CD4-positive, alpha-beta T cell (primary cell): ENCODE results near the gene FAM53B. TPM values are rescaled to one million over a fixed set of nuclear protein-coding genes. Genes with fewer than 3 reads are reported as not detected.

ENCODE experiments used
- ATAC-seq: fragments of 200-7000 bp; cut with Tn5 transposase; one replicate; pipeline ENCODE4 v1.10.0; 2022; ENCODE audit warnings: mild to moderate bottlenecking; ENCODE audit not compliant: poor library complexity
- CTCF ChIA-PET: fragments of 350-600 bp; sonication (Branson Sonifier 250); formaldehyde crosslinking; loops from one replicate; lab custom pipeline; 2021; ENCODE audit warnings: antibody characterized with exemption, inconsistent platforms; lab: Charles Lee
- POLR2A ChIA-PET: fragments of 350-600 bp; sonication (Branson Sonifier 250); formaldehyde crosslinking; loops from one replicate; lab custom pipeline; 2021; ENCODE audit warnings: antibody characterized with exemption, inconsistent platforms; lab: Charles Lee
- DNase-seq, 14 experiments: peaks; one replicate each; pipeline ENCODE4 v3.0.0-alpha.2; 2013 to 2020; ENCODE audit warnings: mixed read lengths in 2 of 14
- H3K27ac ChIP-seq, 2 donors: one replicate each; pipeline versions ENCODE4 v1.5.1 to v1.7.0; 2013; ENCODE audit warnings: low read length in 2 of 2, low read depth in 1 of 2, mild to moderate bottlenecking in 1 of 2
- H3K27me3 ChIP-seq, 2 experiments: 1 replicate in 1 of 2; 2 replicates in 1 of 2; pipeline versions ENCODE4 v1.6.1 to v1.7.0; 2013; ENCODE audit warnings: low read length in 2 of 2, control low read depth in 1 of 2, mild to moderate bottlenecking in 1 of 2, moderate library complexity in 1 of 2; ENCODE audit not compliant: insufficient read depth in 2 of 2, control insufficient read depth in 1 of 2
- H3K36me3 ChIP-seq: one replicate; pipeline ENCODE4 v1.6.1; 2013; ENCODE audit warnings: low read length, control low read depth; ENCODE audit not compliant: insufficient read depth
- H3K4me1 ChIP-seq: one replicate; pipeline ENCODE4 v1.6.1; 2013; ENCODE audit warnings: low read length, control low read depth; ENCODE audit not compliant: insufficient read depth
- H3K4me3 ChIP-seq: one replicate; pipeline ENCODE4 v1.5.1; 2013; ENCODE audit warnings: mild to moderate bottlenecking, low read length, moderate library complexity
- H3K9me3 ChIP-seq, 2 experiments: 1 replicate in 1 of 2; 2 replicates in 1 of 2; pipeline versions ENCODE4 v1.6.1 to v1.7.0; 2013; ENCODE audit warnings: low read length in 2 of 2, mild to moderate bottlenecking in 2 of 2, control low read depth in 1 of 2, moderate library complexity in 1 of 2; ENCODE audit not compliant: control insufficient read depth in 1 of 2, insufficient read depth in 1 of 2
- H3K27ac Mint-ChIP-seq: one replicate; pipeline ENCODE4 v1.8.0; 2020; ENCODE audit warnings: mixed read lengths
- H3K27me3 Mint-ChIP-seq: one replicate; pipeline ENCODE4 v1.8.0; 2021; ENCODE audit warnings: mixed read lengths
- H3K36me3 Mint-ChIP-seq: one replicate; pipeline ENCODE4 v1.8.0; 2021; ENCODE audit warnings: low read depth, mixed read lengths
- H3K4me1 Mint-ChIP-seq: one replicate; pipeline ENCODE4 v1.8.0; 2021; ENCODE audit warnings: low read depth, mixed read lengths
- H3K4me3 Mint-ChIP-seq: one replicate; pipeline ENCODE4 v1.8.0; 2020; ENCODE audit warnings: mild to moderate bottlenecking, mixed read lengths
- H3K9me3 Mint-ChIP-seq: one replicate; pipeline ENCODE4 v1.8.0; 2020; ENCODE audit warnings: mixed read lengths
- intact Hi-C, 2 experiments: fragments of 100-400 bp; cut with DNase I in 1 of 2; cut with micrococcal nuclease in 1 of 2; formaldehyde crosslinking; loops; one replicate each; pipeline versions ENCODE4 v1.15.1 to v1.9.0; 2023 to 2025; cut with DNase I, micrococcal nuclease
- total RNA-seq, 174 experiments: library from RNA in 2 of 174; stranded (reverse) in 2 of 174; gene quantifications; one replicate each; pipeline ENCODE4 v1.2.3 and lab custom pipeline; 2021 to 2026
- TF ChIP-seq, protein P1 (sequence below): fragments of 200-600 bp; IDR thresholded peaks from one replicate; pipeline ENCODE4 v1.8.0; 2022; ENCODE audit warnings: antibody characterized with exemption, mild to moderate bottlenecking

The FAM53B gene
- total RNA-seq, 2 experiments from 2014 or later = 32.9 to 33.6 TPM

DNA sequence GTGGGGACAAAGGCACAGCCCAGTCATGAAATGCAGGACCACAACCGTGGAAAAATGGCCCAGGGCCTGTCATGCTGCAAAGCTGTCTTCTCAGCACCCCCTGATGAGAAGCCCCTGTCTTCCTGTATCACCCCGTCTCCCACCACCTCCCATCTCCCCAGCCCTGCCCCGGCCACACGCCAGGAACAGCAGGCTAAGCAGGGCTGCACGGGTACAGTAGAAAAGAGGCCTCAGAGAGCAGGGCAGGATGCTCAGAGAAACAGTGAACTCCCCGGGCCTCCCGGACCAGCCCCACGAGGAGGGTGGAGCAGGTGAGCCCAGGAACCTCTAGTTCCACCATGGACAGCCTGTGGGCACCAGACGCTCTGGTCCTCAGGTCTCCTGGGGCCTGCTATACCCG is 77.7 kb downstream of the FAM53B start:
- Histone ChIP-seq H3K36me3 (peaks cover 48% of the 10 kb centered on the region), H3K27me3 (no peaks in the 10 kb centered on the region), H3K4me3 (no peak overlapping the region), H3K9me3 (no peaks in the 10 kb centered on the region), H3K4me1 (peaks cover 96% of the 10 kb centered on the region), H3K27ac (peak overlapping the region in 1 of 2 donors; percentile 22)
- DNase-seq (no peak), ATAC-seq (no peak)
- ChIA-PET POLR2A (interaction anchor here (1.2 kb wide), 1 partner anchor 12 kb away, joined by 5 read pairs; no protein-coding TSS in a partner anchor), CTCF (no interaction called here)
- peaks cover 63% of the 10 kb centered on the region for H3K4me1 Mint-ChIP-seq
- H3K27me3 Mint-ChIP-seq = no peaks in the 10 kb centered on the region
- no peak overlapping the region for H3K4me3 Mint-ChIP-seq
- peak overlapping the region; percentile 78 for H3K27ac Mint-ChIP-seq
- intact Hi-C loops = no loop called here
- peaks cover 13% of the 10 kb centered on the region for H3K36me3 Mint-ChIP-seq
- no peaks in the 10 kb centered on the region for H3K9me3 Mint-ChIP-seq
- TF ChIP-seq, protein P1, sequence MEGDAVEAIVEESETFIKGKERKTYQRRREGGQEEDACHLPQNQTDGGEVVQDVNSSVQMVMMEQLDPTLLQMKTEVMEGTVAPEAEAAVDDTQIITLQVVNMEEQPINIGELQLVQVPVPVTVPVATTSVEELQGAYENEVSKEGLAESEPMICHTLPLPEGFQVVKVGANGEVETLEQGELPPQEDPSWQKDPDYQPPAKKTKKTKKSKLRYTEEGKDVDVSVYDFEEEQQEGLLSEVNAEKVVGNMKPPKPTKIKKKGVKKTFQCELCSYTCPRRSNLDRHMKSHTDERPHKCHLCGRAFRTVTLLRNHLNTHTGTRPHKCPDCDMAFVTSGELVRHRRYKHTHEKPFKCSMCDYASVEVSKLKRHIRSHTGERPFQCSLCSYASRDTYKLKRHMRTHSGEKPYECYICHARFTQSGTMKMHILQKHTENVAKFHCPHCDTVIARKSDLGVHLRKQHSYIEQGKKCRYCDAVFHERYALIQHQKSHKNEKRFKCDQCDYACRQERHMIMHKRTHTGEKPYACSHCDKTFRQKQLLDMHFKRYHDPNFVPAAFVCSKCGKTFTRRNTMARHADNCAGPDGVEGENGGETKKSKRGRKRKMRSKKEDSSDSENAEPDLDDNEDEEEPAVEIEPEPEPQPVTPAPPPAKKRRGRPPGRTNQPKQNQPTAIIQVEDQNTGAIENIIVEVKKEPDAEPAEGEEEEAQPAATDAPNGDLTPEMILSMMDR = no peak

- H3K4me1 ChIP-seq = peaks cover 96% of the 10 kb centered on the region
- POLR2A ChIA-PET = interaction anchor here (1.2 kb wide), 1 partner anchor 13 kb away, joined by 5 read pairs; no protein-coding TSS in a partner anchor
- intact Hi-C loops = no loop called here
These were observed 78.2 kb downstream of the FAM53B start for GRCh38 chr10:124665980-124666379.

DNA sequence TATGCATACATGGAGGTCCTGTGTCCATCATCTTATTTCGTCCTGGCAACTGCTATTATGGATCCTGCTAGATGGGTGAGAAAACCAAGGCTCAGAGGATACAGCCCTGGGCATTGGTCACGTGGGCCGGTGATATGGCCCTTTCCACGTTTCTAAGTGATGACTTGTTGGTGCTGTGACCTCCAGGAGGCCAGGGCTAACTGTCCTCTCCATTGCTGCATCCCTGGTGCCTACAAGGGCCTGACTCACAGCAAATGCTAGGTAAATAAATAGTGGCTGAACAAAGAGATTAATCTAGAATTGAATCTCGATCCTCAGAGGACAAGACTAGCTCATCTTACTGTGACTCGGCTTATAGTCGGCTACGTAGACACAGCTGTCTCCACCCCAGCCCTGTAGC is 78.6 kb downstream of the FAM53B start:
- no peaks in the 10 kb centered on the region for H3K9me3 Mint-ChIP-seq
- TF ChIP-seq, protein P1 = no peak

More at GRCh38 chr10:124665980-124666379, 78.2 kb downstream of the FAM53B start:
- Histone ChIP-seq H3K9me3 (no peaks in the 10 kb centered on the region), H3K4me3 (no peak overlapping the region), H3K27me3 (no peaks in the 10 kb centered on the region), H3K27ac (peak overlapping the region in 1 of 2 donors; percentile 22), H3K36me3 (peaks cover 48% of the 10 kb centered on the region)
- H3K36me3 Mint-ChIP-seq = peaks cover 13% of the 10 kb centered on the region
- ATAC-seq (no peak), DNase-seq (no peak)
- CTCF ChIA-PET = no interaction called here
- no peaks in the 10 kb centered on the region for H3K27me3 Mint-ChIP-seq
- no peak overlapping the region for H3K27ac Mint-ChIP-seq
- peaks cover 61% of the 10 kb centered on the region for H3K4me1 Mint-ChIP-seq
- TF ChIP-seq, protein P1 = no peak
- no peaks in the 10 kb centered on the region for H3K9me3 Mint-ChIP-seq
- no peak overlapping the region for H3K4me3 Mint-ChIP-seq

More for the DNA sequence above, 78.6 kb downstream of the FAM53B start:
- peaks cover 48% of the 10 kb centered on the region for H3K36me3 ChIP-seq
- no peak overlapping the region for H3K4me3 ChIP-seq
- intact Hi-C loops = no loop called here
- no peaks in the 10 kb centered on the region for H3K27me3 Mint-ChIP-seq
- H3K27ac Mint-ChIP-seq = peak overlapping the region; percentile 59
- ATAC-seq (no peak), DNase-seq (no peak)
- POLR2A ChIA-PET = interaction anchor here (1.2 kb wide), 1 partner anchor 13 kb away, joined by 5 read pairs; no protein-coding TSS in a partner anchor
- peaks cover 61% of the 10 kb centered on the region for H3K4me1 Mint-ChIP-seq
- no peak overlapping the region for H3K27ac ChIP-seq
- CTCF ChIA-PET = no interaction called here
- H3K9me3 ChIP-seq = no peaks in the 10 kb centered on the region
- H3K4me1 ChIP-seq = peaks cover 96% of the 10 kb centered on the region
- peaks cover 13% of the 10 kb centered on the region for H3K36me3 Mint-ChIP-seq
- no peak overlapping the region for H3K4me3 Mint-ChIP-seq
- H3K27me3 ChIP-seq = no peaks in the 10 kb centered on the region
